SK-N-SH treated with all-trans-retinoic acid at 6 μM for 48 hours (cell line): ENCODE results near the gene ACTR10.

Experiments
- BACH2 ChIP-seq: fragments of 250-450 bp; sonication (Bioruptor Pico); IDR thresholded peaks from 2 replicates; pipeline ENCODE4 v1.9.0; 2021; ENCODE audit warnings: mild to moderate bottlenecking, borderline replicate concordance
- ISL1 ChIP-seq: fragments of 250-450 bp; sonication (Bioruptor Pico); IDR thresholded peaks from 2 replicates; pipeline ENCODE4 v2.1.2; 2022; ENCODE audit warnings: mild to moderate bottlenecking, moderate library complexity
- POU6F1 ChIP-seq: fragments of 250-450 bp; sonication (Bioruptor Pico); IDR thresholded peaks from 2 replicates; pipeline ENCODE4 v1.8.0; 2021; ENCODE audit warnings: low read depth, mild to moderate bottlenecking, moderate library complexity, borderline replicate concordance
- TCF4 ChIP-seq: fragments of 250-450 bp; sonication (Bioruptor Pico); IDR thresholded peaks from 2 replicates; pipeline ENCODE4 v1.8.0; 2021; ENCODE audit warnings: mild to moderate bottlenecking, moderate library complexity, borderline replicate concordance
- TOX ChIP-seq: fragments of 250-450 bp; sonication (Bioruptor Pico); IDR thresholded peaks from 2 replicates; pipeline ENCODE4 v1.8.0; 2021; ENCODE audit warnings: mild to moderate bottlenecking, moderate library complexity, borderline replicate concordance
- ZFP3 ChIP-seq: fragments of 250-450 bp; sonication (Bioruptor Pico); IDR thresholded peaks from 2 replicates; pipeline ENCODE4 v1.5.0; 2020; ENCODE audit warnings: mild to moderate bottlenecking, moderate library complexity
- TF ChIP-seq, protein P1 (sequence below): fragments of 250-450 bp; sonication (Bioruptor Pico); IDR thresholded peaks from 2 replicates; pipeline ENCODE4 v1.8.0; 2020; ENCODE audit warnings: mild to moderate bottlenecking, moderate library complexity, borderline replicate concordance
- TF ChIP-seq, protein P2 (sequence below): fragments of 250-450 bp; sonication (Bioruptor Pico); IDR thresholded peaks from 2 replicates; pipeline ENCODE4 v1.5.1; 2021; ENCODE audit warnings: mild to moderate bottlenecking, moderate library complexity

DNA sequence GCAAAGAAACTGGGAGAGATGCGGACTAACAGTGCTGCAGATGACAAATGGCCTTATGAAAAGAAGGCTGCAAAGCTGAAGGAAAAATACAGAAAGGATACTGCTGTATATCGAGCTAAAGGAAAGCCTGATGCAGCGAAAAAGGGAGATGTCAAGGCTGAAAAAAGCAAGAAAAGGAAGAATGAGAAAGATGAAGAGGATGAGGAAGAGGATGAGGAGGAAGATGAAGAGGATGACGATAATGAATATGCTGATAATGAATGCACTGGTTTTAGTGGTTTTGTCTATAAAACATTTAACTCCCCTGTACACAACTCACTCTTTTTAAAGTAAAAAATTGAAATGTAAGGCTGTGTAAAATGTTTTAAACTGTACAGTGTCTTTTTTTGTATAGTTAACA is 85.2 kb downstream of the ACTR10 start:
- TF ChIP-seq BACH2 (no peak), TOX (no peak), POU6F1 (CRISPR knock-in tag) (no peak), ISL1 (CRISPR knock-in tag) (no peak), TCF4 (CRISPR knock-in tag) (no peak), ZFP3 (CRISPR knock-in tag) (no peak)
- TF ChIP-seq, protein P1, sequence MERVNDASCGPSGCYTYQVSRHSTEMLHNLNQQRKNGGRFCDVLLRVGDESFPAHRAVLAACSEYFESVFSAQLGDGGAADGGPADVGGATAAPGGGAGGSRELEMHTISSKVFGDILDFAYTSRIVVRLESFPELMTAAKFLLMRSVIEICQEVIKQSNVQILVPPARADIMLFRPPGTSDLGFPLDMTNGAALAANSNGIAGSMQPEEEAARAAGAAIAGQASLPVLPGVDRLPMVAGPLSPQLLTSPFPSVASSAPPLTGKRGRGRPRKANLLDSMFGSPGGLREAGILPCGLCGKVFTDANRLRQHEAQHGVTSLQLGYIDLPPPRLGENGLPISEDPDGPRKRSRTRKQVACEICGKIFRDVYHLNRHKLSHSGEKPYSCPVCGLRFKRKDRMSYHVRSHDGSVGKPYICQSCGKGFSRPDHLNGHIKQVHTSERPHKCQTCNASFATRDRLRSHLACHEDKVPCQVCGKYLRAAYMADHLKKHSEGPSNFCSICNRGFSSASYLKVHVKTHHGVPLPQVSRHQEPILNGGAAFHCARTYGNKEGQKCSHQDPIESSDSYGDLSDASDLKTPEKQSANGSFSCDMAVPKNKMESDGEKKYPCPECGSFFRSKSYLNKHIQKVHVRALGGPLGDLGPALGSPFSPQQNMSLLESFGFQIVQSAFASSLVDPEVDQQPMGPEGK (CRISPR knock-in tag), result no peak
- TF ChIP-seq, protein P2, sequence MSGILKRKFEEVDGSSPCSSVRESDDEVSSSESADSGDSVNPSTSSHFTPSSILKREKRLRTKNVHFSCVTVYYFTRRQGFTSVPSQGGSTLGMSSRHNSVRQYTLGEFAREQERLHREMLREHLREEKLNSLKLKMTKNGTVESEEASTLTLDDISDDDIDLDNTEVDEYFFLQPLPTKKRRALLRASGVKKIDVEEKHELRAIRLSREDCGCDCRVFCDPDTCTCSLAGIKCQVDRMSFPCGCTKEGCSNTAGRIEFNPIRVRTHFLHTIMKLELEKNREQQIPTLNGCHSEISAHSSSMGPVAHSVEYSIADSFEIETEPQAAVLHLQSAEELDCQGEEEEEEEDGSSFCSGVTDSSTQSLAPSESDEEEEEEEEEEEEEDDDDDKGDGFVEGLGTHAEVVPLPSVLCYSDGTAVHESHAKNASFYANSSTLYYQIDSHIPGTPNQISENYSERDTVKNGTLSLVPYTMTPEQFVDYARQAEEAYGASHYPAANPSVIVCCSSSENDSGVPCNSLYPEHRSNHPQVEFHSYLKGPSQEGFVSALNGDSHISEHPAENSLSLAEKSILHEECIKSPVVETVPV (CRISPR knock-in tag), result no peak
